HL-60 (cell line): ENCODE results near the gene DCAF8L2.

Experiments
- DNase-seq, 2 experiments: peaks; one replicate each; pipeline ENCODE4 v3.0.0-alpha.2; 2010 to 2020; ENCODE audit warnings: low read depth in 1 of 2, low spot score in 1 of 2
- H3K27ac ChIP-seq: fragments of 250-450 bp; sonication (Bioruptor Pico); replicated peaks from 2 replicates; pipeline ENCODE4 v1.5.1; 2020; ENCODE audit warnings: mild to moderate bottlenecking, moderate library complexity
- H3K27me3 ChIP-seq: fragments of 250-450 bp; sonication (Bioruptor Pico); 2 replicates; pipeline ENCODE4 v1.5.1; 2021; ENCODE audit warnings: mild to moderate bottlenecking, moderate library complexity; ENCODE audit not compliant: insufficient read depth, poor library complexity, severe bottlenecking
- H3K4me3 ChIP-seq: replicated peaks from 2 replicates; pipeline ENCODE4 v1.5.1; 2011; ENCODE audit warnings: mild to moderate bottlenecking, control low read depth, low read length; ENCODE audit not compliant: insufficient read depth
- CTCF ChIP-seq: IDR thresholded peaks from one replicate; pipeline ENCODE4 v1.5.1; 2011; ENCODE audit warnings: low read length, control low read depth, inconsistent platforms; ENCODE audit not compliant: insufficient read depth
- GABPA ChIP-seq: IDR thresholded peaks from 2 replicates; pipeline ENCODE4 v1.6.1; 2012; ENCODE audit warnings: low read depth
- POLR2AphosphoS5 ChIP-seq: IDR thresholded peaks from 2 replicates; pipeline ENCODE4 v1.6.1; 2012; ENCODE audit warnings: low read depth
- REST ChIP-seq: IDR thresholded peaks from 2 replicates; pipeline ENCODE4 v1.6.1; 2012; ENCODE audit warnings: low read depth; ENCODE audit not compliant: insufficient replicate concordance
- SPI1 ChIP-seq: IDR thresholded peaks from 2 replicates; pipeline ENCODE4 v1.6.1; 2012; ENCODE audit warnings: low read depth, mild to moderate bottlenecking, borderline replicate concordance

Gene DCAF8L2

GRCh38 chrX:27796640-27797257 is 206.6 kb downstream of the DCAF8L2 start:
- no peak overlapping the region for H3K27ac ChIP-seq
- H3K4me3 ChIP-seq, result no peak overlapping the region
- TF ChIP-seq POLR2AphosphoS5, result no peak
- TF ChIP-seq REST, result no peak
- no peak for TF ChIP-seq GABPA
- TF ChIP-seq CTCF, result no peak
- no peak for TF ChIP-seq SPI1
- DNase-seq, result no peak
- no peaks in the 10 kb centered on the region for H3K27me3 ChIP-seq

GRCh38 chrX:27797575-27797974 is 207.4 kb downstream of the DCAF8L2 start:
- Histone ChIP-seq H3K4me3 (no peak overlapping the region), H3K27ac (no peak overlapping the region), H3K27me3 (no peaks in the 10 kb centered on the region)
- no peak for TF ChIP-seq GABPA
- no peak for TF ChIP-seq CTCF
- no peak for TF ChIP-seq REST
- no peak for TF ChIP-seq SPI1
- TF ChIP-seq POLR2AphosphoS5, result no peak
- DNase-seq, result no peak
